Activated effector memory CD4-positive, alpha-beta T cell treated with anti-CD3 and anti-CD28 coated beads, Interleukin-2, amount 50 U/mL, for 16 hours (primary cell): ENCODE measurements around the gene TNRC6B.
"Not testable (repeated sequence)": the region's sequence is repeated elsewhere in the genome, so short reads cannot be mapped to it uniquely, and the experiment has no call there.

Experiments used
- DNase-seq: peaks from one replicate; pipeline ENCODE4 v3.0.0-alpha.2; 2020

The TNRC6B gene

DNA sequence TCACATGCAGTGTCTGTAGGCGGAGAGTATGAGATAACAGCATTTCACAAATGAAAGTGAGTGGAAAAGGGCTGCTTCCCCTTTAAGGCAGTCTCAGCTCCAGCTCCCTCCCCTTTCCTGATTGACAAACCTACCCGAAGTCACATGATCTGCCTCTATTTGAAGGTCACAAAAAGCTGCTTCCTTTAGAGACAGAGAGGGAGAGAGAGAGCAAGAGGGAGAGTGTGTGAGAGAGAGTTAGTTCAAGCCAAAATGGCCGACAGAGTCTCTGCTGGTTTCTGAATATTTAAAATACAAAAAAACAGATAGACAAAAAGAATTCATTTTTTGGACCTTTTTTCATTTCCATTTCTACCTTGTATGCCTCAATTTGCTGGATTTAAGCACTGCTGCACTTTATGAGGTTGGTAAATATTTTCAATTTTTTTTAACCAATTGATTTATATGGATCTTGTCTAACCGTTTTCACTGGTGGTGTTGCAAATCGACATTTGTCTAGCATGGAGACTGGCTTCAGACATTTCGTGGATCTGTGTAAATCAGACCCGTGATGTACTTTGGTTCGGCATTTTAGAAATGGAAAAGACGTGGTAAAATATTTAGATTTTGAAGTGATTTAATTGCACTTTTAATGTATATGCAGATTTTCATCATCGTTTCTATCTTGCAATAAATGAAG lies at the start of gene TNRC6B:
Gene TNRC6B, plus strand, starts transcription at position 188 of the 679 bp plus-strand sequence. Its CDS starts 211 bp downstream, at position 399.
- peak; percentile 87 for DNase-seq

- no peak for DNase-seq
These were observed 48.7 kb upstream of the TNRC6B start for GRCh38 chr22:40128989-40129388.

DNA sequence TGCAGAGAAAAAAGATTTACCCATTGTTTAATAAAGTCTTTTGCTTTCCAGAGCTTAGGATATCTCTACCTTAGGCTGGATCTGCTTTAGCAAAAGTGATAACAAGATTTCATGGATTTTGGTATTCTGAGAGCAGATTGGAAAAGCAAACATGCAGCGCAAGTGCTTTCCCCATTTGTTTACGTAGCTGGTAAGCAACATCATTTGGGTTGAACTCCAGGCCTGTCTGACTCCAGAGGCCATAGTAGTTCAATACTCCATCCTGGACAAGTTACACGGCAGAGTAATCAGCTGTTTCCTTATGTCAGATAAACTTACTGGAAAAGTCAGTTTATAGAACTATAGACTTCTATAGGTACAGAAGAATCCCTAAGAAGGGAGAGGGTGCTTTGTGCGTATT lies 40.6 kb upstream of the TNRC6B start:
- no peak for DNase-seq

- DNase-seq: no peak
These were observed 38.9 kb upstream of the TNRC6B start for GRCh38 chr22:40138866-40139265.

- no peak for DNase-seq
These were observed 30.1 kb upstream of the TNRC6B start for GRCh38 chr22:40147388-40148176.

DNA sequence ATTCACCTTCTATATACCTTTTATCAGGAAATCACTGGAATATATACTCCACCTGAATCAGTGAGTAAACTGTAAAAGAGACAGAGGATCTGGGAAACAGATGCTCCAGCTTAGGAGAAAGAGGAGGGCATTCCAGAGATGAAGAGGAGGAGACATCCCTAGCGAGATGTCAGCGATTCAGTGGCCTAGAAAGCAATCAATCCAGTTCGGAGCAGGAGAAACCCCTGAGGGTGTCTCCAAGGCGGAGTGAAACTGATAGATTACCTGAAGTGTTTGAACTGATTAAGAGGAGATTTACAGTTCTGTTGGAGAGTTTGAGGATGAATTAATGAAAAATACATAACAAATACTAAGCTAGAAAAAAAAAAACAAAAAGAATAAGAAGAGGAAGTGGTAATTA lies 24.5 kb upstream of the TNRC6B start:
- DNase-seq: no peak

GRCh38 chr22:40153705-40154104 lies 24.0 kb upstream of the TNRC6B start:
- DNase-seq: no peak

- DNase-seq: no peak
These were observed 21.7 kb upstream of the TNRC6B start for GRCh38 chr22:40156001-40156516.

DNA sequence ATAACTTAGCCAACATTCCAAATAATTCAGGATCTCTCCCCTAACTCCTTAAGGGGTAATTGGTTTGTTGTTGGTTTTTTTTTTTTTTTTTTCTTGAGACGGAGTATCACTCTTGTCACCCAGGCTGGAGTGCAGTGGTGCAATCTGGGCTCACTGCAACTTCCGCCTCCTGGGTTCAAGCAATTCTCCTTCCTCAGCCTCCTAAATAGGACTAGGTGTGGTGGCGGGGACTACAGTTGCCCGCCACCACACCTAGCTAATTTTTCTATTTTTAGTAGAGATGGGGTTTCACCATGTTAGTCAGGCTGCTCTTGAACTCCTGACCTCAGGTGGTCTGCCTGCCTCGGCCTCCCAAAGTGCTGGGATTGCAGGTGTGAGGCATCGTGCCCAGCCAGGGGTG lies 21.0 kb upstream of the TNRC6B start:
- not testable (repeated sequence) for DNase-seq

DNA sequence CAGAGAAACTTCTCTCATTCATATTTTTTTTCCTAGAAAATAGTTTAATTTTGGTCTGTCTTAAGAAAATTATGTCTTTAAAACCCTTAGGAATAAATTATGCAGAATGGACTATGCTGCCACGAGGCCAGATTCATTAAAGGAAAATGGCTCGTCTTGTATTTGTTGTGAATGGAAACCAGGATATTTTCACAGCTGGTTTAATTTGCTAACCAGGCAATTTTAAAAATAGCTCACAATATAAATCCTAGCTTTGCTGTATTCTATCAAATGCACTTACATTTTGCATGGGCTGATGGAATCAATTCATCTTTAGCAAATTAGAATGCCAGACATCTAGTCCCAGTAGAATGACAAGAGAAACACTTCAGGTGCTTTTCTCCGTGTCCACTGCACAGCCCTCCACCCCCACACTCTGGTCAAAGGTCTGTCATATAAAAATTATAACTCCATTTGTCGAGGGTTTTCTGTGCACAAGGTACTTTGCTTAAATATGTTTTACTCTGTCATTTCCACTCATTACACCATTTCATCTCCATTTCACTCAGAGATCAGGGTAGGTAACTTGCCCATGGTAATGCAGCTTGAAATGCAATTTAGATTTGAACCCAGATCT lies 20.3 kb upstream of the TNRC6B start:
- DNase-seq: no peak

- DNase-seq: no peak
These were observed 16.5 kb upstream of the TNRC6B start for GRCh38 chr22:40161194-40161593.

- DNase-seq: not testable (repeated sequence)
These were observed 12.2 kb upstream of the TNRC6B start for GRCh38 chr22:40165537-40165936.

- DNase-seq: no peak
These were observed 2.0 kb upstream of the TNRC6B start for GRCh38 chr22:40175611-40176244.

DNA sequence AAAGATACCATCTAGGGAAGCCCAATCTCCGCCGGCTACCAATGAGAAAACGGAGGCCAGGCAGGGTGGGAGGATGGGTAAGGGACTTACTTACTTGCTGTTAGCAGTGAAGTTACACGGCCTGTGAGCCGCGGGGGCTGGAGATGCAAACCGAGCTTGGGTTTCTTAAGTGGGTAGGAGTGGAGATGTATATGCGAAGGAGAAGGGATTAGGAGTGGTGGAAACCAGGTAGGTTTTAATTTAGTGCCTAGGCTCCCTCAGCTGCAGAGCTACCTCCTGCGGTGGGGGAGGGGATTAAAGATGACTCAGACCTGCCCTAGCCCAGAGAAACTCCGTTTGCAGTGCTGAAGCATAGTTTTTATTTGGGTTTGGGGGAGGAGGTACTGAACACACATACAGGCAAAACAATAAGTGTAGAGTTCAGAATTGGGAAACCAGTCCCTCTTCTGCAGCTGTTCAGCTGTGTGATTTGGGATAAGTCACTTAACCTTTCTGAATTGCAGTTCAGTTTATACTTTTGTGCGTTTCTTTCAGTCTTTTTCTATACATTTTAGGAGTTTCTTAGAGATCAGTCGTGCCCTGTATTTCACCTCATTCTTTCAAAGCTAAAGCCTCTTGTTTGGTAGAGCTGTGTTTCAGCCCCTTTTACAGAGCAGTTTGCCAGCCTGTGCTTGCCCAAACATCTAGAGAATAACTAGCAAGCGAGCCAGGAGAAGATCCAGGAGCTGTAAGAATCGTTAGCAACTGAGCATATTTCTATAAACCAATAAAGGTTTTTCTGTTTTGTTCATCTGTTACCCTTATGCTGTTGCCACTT lies 596 bp upstream of the TNRC6B start:
- DNase-seq: peak; percentile 89

DNA sequence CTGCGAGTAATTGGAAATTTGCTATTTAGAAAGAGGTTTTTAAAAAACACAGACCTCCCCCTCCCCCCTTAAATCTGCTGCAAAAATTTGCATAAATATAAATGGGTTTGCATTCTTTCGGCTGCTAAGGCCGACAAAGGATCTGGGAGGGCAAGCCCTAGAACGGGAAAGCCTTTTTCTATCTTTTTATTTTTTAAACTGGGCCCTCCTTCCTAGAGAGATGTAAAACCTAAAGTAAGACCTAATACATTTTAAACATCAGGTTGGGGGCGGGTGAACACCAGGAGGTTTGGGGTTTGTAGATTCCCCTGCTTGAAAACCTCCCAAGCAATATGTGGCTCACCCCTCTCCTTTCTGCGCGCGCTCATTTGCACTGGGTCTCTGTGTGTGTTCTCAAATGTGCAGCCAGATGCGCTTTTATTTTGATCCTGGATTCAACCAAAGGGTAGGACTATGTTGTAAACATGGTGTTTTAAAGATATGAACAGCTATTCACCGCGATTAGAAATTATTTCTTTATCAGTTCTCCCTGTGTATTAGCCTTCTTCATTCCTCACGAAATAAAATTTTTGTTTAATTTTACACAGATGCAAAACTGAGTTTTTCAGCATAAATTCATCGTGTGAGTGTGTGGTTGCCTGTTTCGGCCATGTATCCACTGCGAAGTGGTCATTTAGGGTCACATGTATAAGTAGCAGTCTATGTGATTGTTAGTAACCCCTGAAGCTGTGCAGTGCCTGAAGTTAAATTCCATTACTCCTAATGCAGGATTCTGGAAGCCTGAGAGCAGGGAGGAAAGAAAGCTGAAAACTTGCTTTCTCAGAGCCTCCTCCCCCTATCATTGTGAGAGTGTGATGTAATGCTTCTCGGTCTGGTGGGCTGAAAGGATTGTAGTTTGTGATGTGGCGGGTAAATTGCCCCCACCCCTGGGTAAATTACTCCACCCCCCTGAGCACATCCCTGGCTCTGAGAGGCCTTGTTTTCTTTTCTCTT lies 988 bp downstream of the TNRC6B start:
- peak; percentile 76 for DNase-seq

GRCh38 chr22:40179526-40179925 lies 1.8 kb downstream of the TNRC6B start:
- no peak for DNase-seq

DNA sequence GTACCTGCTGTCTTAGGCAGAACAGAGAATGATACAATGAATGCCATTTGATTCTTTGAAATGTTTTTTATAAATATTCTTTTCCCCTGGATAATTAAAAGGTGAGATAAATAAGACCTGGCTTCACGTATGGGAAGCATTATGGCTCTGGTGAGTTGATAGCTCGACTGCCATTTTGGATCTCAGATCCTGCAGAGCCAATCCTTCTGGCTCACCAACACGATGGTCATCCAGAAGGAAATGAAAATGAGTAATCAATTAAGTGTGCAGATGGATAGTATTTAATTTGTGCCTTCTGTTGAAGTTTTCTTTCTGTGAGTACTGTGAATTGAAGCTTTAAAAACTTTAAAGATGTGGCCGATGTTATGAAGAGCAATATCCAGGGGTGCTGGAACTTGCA lies 2.7 kb downstream of the TNRC6B start:
- DNase-seq: no peak

DNA sequence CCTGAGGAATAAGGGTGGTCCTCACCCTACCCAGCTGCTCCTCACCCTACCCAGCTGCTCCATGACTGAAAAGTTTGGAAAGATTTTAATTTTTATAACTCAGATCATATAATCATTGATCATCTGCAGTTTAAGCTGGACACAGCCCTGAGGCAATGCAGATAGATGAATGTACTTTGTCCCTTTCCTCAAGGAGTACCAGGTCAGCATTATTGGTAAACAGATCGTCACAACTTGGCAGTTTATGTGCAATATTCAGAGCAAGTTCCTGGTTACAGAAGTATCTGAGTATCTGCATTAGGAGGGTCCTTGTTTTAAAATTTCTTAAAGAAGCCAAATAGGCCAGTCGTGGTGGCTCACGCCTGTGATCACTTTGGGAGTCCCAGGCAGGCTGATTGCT lies 3.6 kb downstream of the TNRC6B start:
- DNase-seq: no peak

GRCh38 chr22:40182231-40182835 lies 4.6 kb downstream of the TNRC6B start:
- no peak for DNase-seq

DNA sequence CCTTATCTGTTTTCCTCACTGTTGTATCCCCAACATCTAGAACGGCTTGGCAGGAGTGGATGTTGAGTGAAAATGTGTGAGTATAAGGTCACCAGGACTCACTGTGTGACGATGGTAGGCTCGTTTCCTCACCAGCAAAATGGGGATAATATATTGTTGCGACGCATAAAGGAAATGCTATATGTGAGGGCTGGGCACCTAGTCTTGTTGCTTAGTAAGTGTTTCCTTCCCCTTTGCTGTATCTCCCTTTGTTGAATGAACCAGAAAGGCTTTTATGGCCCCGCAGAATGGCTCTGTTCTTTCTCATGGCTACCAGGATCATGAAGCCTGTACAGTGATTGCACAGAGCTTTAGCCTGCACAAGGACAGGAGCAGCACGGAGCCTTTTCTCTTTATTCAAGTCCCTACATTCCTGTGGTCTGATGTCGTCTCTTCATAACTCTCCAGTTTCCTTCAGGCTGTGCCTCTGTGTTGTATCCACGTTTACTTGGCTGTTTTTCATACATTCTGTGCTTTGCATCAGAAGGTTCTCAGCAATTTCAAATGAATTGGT lies 5.4 kb downstream of the TNRC6B start:
- DNase-seq: no peak
